GM04504 (cell line): ENCODE measurements around the gene PSTPIP2.
A peak's percentile ranks its signal among the peaks of the same experiment; 100 is the strongest.
"Not testable (repeated sequence)": the region's sequence is repeated elsewhere in the genome, so short reads cannot be mapped to it uniquely, and the experiment has no call there.

Experiments used
- DNase-seq: peaks from one replicate; pipeline ENCODE4 v3.0.0-alpha.2; 2012; ENCODE audit warnings: low read depth

Gene PSTPIP2

GRCh38 chr18:46071653-46072375 is at the start of gene PSTPIP2:
PSTPIP2 (minus strand) TSS chr18:46072260; CDS start chr18:46072188, 72 bp downstream.
- DNase-seq, result no peak

DNA sequence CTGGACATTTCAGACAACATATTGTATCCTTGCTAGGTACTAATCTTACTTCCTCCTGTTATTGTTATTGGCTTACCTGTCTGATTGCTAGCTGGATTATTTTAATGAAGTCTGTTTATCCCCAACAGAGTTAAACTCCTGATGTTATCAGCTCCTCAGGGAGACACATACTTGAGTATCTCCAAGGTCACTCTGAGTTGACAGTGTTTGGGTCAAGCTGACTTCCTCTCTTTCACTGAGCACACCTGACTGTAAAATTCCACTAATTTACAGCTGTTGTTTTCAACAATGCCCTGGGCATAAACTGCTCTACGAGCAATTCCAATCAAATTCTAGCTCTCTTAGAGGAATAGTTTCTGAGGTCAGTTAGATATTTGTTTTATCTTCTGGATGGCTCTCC is 41.7 kb upstream of the PSTPIP2 start:
- no peak for DNase-seq

GRCh38 chr18:46110406-46110805 is 38.3 kb upstream of the PSTPIP2 start:
- no peak for DNase-seq

DNA sequence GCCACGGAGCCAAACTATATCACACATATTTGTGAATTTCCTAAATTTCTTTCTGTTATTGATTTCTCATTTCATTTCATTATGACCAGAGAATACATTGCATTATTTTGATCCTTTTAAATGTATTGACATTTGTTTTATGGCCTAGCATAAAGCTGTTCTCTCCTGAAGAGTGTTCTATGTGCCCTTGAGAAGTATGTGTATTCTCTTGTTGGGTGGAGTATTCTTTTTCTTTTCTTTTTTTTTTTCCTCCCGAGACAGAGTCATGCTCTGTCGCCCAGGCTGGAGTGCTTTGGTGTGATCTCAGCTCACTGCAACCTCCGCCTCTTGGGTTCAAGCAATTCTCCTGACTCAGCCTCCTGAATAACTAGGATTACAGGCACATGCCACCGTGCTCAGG is 37.3 kb upstream of the PSTPIP2 start:
- DNase-seq, result no peak

DNA sequence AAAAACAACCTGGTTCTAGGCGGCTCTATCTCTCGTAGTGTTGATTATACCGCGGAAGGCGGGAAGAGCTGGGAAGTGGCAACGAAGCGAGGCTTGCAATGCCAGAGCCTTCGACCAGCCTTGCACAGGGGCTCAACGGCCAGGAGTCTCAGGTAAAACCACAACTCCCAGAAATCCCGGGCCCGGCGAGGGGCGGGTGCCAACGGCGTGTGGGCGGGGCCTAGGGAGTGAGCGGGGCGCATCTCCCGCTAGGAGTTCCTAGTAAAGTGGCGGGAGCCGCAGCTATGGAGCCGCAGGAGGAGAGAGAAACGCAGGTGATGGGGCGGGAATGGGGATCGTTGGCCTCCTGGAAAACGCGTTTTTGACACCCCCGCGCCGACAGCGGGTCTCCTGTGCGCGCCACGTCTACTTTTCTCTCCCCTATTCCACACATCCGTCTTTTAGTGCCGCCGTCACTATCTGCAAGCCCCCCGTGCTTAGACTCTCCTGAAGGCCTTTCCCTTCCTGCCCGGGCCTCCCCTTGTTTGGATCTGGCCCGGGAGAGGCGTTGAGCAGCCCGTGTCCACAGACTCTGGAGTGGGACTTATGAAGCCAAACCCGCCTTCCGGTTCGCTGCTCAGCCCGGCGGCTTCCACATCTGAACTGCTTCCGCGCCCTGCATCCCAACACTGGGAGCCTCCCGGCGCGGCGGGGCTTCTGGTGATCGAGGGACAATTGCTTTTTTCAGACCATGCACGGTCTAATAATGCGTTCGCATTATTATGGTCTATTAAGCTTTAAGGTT is 32.3 kb upstream of the PSTPIP2 start, which contains the start of gene HAUS1:
Gene HAUS1, plus strand, starts transcription at position 258 of the 784 bp plus-strand sequence. Its CDS starts 27 bp downstream, at position 285.
- DNase-seq, result peak; percentile 42

GRCh38 chr18:46099463-46099862 is 27.4 kb upstream of the PSTPIP2 start:
- DNase-seq, result no peak

DNA sequence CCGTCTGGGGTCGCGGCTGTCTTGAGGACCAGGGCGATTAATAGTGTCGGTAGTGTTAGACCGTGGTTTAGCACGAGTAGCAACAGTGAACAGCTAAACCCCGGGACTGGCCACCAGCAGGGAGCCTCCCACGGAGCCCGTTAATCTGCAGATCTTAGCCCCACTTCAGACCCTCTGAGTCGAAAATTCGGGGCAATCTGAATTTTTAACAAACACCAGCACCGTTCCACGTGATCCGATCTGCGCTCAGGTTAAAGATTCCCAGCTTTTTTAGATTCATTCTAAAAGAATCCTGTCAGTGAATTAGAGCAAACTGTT is 26.5 kb upstream of the PSTPIP2 start:
- DNase-seq, result no peak

DNA sequence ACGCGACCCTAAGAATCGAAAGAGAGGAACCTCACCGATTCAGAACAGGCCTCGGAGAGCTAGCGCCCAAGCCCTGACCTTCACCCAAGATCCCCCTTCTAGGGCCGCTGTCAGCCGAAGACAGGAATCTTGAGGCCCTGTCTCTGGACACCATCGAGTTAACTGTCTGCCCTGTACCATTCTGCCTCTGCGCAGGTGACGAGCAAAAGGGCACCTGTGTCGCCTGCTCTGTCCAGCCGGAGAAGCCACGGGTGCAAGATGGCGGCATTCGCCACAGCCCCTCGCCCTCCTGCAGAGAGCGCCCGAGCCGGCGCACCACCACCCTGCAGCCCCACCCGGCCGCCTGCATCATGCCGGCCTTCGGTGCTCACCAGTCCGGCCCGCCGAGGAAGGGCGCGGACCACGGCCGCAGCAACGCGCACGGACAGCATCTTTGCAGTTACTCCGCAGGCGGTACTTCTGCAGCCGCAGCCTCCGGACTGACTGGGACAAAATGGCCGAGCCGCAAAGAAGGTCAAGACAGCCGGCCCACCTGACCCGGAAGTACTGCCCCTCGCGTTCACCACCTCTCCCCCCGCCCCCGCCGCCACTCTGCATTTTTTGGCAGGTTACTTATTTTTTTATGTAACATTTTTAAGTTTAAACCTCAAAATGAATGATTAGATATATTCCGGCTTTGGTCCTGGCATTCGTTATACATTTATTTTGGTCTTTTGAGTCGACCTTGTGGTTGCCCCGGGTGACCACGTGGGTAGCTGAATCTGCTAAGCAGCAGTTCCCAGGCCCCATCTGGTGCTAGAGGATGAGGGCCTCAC is 25.9 kb upstream of the PSTPIP2 start, which contains the start of gene ATP5F1A:
Gene ATP5F1A, minus strand, starts transcription at position 496 of the 815 bp plus-strand sequence. Its CDS starts 65 bp downstream, at position 431.
- DNase-seq, result peak; percentile 48

DNA sequence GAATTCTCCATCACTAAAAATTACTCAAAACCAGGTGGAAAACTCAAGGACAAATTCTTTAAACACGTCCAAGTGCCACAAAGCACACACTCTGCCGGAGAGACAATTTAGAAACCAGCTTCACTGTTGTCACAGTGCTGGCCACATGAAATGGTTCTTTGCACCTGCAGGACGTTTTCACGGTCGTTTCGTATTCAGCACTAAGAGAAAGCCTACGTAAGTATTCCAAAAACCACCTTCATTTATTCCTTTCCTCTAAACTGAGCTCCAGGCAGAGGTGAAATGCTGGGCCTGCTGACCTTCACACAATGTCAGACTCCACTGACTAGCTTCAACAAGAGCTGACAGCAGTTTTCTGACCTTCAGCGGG is 25.4 kb upstream of the PSTPIP2 start:
- DNase-seq, result no peak

GRCh38 chr18:46096651-46097300 is 24.7 kb upstream of the PSTPIP2 start:
- DNase-seq, result no peak

- no peak for DNase-seq
Observed at GRCh38 chr18:46095532-46095931, 23.5 kb upstream of the PSTPIP2 start.

DNA sequence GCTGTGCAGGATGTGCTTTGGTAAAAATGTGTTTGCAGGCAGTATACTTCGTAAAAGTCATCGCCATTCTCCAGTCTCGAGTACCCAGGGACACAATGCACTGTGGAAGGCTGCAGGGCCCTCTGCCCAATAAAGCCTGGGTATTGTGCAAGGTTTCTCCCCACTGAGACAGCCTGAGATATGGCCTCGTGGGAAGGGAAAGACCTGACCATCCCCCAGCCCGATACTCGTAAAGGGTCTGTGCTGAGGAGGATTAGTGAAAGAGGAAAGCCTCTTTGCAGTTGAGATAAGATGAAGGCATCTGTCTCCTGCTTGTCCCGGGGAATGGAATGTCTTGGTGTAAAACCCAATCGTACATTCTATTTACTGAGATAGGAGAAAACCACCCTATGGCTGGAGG is 16.4 kb upstream of the PSTPIP2 start:
- not testable (repeated sequence) for DNase-seq

DNA sequence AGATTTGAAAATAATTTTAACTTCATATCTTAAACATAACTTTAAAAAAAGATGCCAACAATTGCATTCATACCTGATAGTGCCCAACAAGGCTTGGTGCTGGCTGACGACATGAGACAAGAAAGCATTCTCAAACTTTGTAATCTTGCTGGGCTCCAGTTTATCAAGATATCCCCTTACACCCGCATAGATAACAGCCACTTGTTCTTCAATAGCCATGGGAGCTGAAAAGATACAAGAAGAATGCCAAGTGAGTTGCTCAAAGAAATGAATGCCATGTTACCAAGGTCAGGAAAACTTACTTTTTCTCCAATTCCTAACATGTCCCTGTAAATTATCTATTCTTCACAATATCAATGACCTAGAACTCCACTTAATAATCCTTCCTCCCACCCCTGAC is 12.4 kb upstream of the PSTPIP2 start:
- no peak for DNase-seq

GRCh38 chr18:46080156-46080555 is 8.1 kb upstream of the PSTPIP2 start:
- DNase-seq, result no peak

- no peak for DNase-seq
Observed at GRCh38 chr18:46079336-46079735, 7.3 kb upstream of the PSTPIP2 start.

GRCh38 chr18:46073474-46074331 is 1.6 kb upstream of the PSTPIP2 start:
- DNase-seq, result peak; percentile 32

GRCh38 chr18:46072959-46073358 is 899 bp upstream of the PSTPIP2 start:
- DNase-seq, result no peak

DNA sequence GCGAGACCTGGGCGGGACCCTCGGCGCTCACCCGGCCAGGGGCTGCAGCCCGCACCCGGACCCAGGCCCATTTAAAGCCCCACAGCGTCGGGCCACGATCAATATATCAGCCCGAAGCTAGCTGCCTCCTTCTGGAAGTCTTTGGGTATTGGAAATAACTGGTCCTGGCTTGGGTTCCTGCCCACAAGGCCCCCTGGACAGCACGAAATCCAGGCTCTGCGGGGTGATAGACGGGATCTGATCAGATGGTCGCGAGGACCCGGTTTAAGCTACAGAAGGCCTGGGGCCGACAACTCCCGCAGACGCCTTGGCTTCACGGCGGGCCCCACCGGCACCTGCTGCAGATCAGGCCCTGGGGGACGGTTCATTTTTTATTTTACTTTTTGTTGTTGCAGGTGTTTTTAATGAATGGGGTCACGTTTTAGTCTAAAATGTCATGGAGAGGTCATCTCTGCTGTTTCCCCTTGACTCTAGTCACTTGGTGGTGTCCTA is 362 bp upstream of the PSTPIP2 start:
- DNase-seq, result no peak

GRCh38 chr18:46070815-46071652 is 1.0 kb downstream of the PSTPIP2 start:
- no peak for DNase-seq

DNA sequence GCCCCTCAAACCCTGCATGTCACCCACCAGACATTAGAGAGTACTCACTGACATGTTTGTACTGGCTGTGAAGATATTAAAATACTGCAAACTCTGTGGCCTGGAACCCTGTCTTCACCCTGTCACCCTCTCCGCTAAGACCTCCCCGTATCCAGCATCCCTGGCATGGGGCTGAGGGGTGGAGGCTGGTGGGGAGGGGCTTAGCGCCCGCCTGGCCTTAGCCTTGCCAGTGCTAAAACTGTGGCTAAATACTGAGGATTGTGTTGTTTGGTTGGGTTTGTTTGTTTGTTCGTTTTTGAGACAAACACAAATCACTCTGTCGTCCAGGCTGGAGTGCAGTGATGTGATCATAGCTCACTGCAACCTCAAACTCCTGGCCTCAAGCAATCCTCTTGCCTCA is 1.8 kb downstream of the PSTPIP2 start:
- no peak for DNase-seq
